ENCODE results near the gene MAN1A1. TPM values are rescaled to one million over a fixed set of nuclear protein-coding genes. Genes with fewer than 3 reads are reported as not detected.

Gene MAN1A1
- polyA plus RNA-seq, 3 donors = 11.0 to 20.4 (median 16.1) TPM

DNA sequence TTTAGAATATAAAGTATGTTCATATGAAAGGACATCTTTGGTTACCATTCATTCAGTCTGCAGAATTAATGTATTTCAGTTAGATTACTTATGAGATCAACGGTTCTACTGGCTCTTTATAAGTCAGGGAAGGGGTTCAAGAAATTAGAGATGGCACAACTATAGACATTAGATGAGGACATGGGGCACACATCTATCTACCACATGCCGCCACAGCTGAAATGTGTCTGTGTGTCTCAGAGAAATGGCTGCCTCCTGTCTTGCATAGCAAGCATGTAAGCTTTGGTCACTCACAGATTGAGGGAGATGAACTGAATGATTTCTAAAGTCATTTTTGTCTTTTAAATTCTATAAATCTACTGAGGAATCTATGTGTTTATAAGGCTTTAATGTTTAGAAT is 142.2 kb downstream of the MAN1A1 start:
- Histone ChIP-seq H3K9ac (ENCODE audit: insufficient read depth, low read length, poor library complexity, severe bottlenecking) (no peak overlapping the region), H3K4me2 (replicated peaks; ENCODE audit: extremely low read depth, low read length, poor library complexity, severe bottlenecking) (no peak overlapping the region), H3K4me1 (ENCODE audit: control insufficient read depth in 1 of 2, insufficient read depth in 2 of 2, low read length in 2 of 2) (peaks cover 0 to 3% of the 10 kb centered on the region in 2 donors), H4K20me1 (ENCODE audit: insufficient read depth, low read length) (no peaks in the 10 kb centered on the region), H3K9me3 (replicated peaks in 1 of 2; ENCODE audit: control insufficient read depth in 1 of 2, insufficient read depth in 1 of 2, low read length in 2 of 2) (no peaks in the 10 kb centered on the region), H2AFZ (ENCODE audit: insufficient read depth, low read depth, low read length, poor library complexity, severe bottlenecking) (no peak overlapping the region), H3K4me3 (replicated peaks in 1 of 3; ENCODE audit: low read depth in 2 of 3, low read length in 3 of 3) (no peak overlapping the region), H3K27ac (ENCODE audit: low read depth in 1 of 2, low read length in 2 of 2) (no peak overlapping the region), H3K79me2 (ENCODE audit: insufficient read depth, low read length) (no peaks in the 10 kb centered on the region), H3K27me3 (ENCODE audit: control insufficient read depth in 2 of 2, insufficient read depth in 2 of 2, low read length in 2 of 2) (no peaks in the 10 kb centered on the region), H3K36me3 (replicated peaks in 1 of 2; ENCODE audit: control insufficient read depth in 1 of 2, insufficient read depth in 2 of 2, low read length in 2 of 2) (peaks cover 9 to 22% of the 10 kb centered on the region in 2 donors)
- TF ChIP-seq, protein P1, sequence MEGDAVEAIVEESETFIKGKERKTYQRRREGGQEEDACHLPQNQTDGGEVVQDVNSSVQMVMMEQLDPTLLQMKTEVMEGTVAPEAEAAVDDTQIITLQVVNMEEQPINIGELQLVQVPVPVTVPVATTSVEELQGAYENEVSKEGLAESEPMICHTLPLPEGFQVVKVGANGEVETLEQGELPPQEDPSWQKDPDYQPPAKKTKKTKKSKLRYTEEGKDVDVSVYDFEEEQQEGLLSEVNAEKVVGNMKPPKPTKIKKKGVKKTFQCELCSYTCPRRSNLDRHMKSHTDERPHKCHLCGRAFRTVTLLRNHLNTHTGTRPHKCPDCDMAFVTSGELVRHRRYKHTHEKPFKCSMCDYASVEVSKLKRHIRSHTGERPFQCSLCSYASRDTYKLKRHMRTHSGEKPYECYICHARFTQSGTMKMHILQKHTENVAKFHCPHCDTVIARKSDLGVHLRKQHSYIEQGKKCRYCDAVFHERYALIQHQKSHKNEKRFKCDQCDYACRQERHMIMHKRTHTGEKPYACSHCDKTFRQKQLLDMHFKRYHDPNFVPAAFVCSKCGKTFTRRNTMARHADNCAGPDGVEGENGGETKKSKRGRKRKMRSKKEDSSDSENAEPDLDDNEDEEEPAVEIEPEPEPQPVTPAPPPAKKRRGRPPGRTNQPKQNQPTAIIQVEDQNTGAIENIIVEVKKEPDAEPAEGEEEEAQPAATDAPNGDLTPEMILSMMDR (IDR thresholded peaks at IDR 0.05) = no peak
- Mint-ChIP-seq H3K9me3 (no peaks in the 10 kb centered on the region), H3K27me3 (ENCODE audit: low read depth in 3 of 3) (no peaks in the 10 kb centered on the region), H3K4me3 (no peak overlapping the region), H3K4me1 (peaks cover 12% of the 10 kb centered on the region), H3K36me3 (peaks cover 14 to 18% of the 10 kb centered on the region in 2 donors), H3K27ac (no peak overlapping the region)
- WGBS (ENCODE audit: insufficient coverage) = no CpG with 5 or more reads among the region's 2 CpGs
- intact Hi-C loops (cut with micrococcal nuclease) = no loop called here
- no peak for DNase-seq

DNA sequence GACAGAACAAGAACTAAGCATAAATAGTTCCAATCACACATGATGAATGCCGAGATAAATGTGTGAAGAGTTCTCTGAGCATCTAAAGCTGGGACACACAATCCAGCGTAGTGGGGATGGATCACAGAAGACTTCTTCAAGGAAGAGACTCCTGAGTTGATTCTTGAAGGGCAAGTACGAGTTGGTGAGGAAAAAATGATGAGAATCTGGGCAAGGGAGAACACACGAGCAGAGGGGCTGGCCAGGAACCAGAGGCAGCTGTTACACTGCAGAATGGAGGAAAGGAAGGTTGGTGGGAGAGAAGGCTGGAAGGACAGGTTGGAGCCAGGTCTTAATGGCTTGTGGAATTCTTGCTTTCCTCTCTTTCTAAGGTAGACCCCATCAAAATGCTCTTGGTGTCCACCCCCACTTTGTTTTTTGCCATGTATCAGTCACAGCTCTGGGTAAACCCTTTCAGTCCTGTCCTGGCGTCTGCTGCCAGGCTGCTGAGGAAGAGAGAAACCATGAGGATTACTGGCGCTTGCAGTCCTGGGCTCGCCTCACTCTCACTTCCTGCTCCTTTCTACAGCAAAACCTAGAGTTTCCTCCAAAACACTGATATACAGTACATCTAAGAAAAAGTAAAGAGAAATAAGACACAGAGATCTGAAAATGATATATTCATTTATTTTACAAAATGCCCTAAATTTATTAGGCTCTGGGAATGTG is 143.5 kb downstream of the MAN1A1 start:
- intact Hi-C loops (cut with micrococcal nuclease) = no loop called here
- TF ChIP-seq, protein P1 (IDR thresholded peaks at IDR 0.05) = no peak
- Histone ChIP-seq H3K4me1 (ENCODE audit: control insufficient read depth in 1 of 2, insufficient read depth in 2 of 2, low read length in 2 of 2) (peaks cover 0 to 3% of the 10 kb centered on the region in 2 donors), H3K36me3 (replicated peaks in 1 of 2; ENCODE audit: control insufficient read depth in 1 of 2, insufficient read depth in 2 of 2, low read length in 2 of 2) (peaks cover 12 to 30% of the 10 kb centered on the region in 2 donors), H3K27ac (ENCODE audit: low read depth in 1 of 2, low read length in 2 of 2) (no peak overlapping the region), H3K4me2 (replicated peaks; ENCODE audit: extremely low read depth, low read length, poor library complexity, severe bottlenecking) (no peak overlapping the region), H3K4me3 (replicated peaks in 1 of 3; ENCODE audit: low read depth in 2 of 3, low read length in 3 of 3) (no peak overlapping the region), H3K9ac (ENCODE audit: insufficient read depth, low read length, poor library complexity, severe bottlenecking) (no peak overlapping the region), H3K27me3 (ENCODE audit: control insufficient read depth in 2 of 2, insufficient read depth in 2 of 2, low read length in 2 of 2) (no peaks in the 10 kb centered on the region), H4K20me1 (ENCODE audit: insufficient read depth, low read length) (no peaks in the 10 kb centered on the region), H3K79me2 (ENCODE audit: insufficient read depth, low read length) (no peaks in the 10 kb centered on the region), H2AFZ (ENCODE audit: insufficient read depth, low read depth, low read length, poor library complexity, severe bottlenecking) (no peak overlapping the region), H3K9me3 (replicated peaks in 1 of 2; ENCODE audit: control insufficient read depth in 1 of 2, insufficient read depth in 1 of 2, low read length in 2 of 2) (no peaks in the 10 kb centered on the region)
- H3K9me3 Mint-ChIP-seq = no peaks in the 10 kb centered on the region
- peaks cover 14 to 19% of the 10 kb centered on the region in 2 donors for H3K36me3 Mint-ChIP-seq
- 72% methylated on average over 4 of the region's 7 CpGs for WGBS (ENCODE audit: insufficient coverage)
- DNase-seq = peak in 2 of 3 donors; percentile 1 to 8
- H3K4me3 Mint-ChIP-seq = no peak overlapping the region
- no peaks in the 10 kb centered on the region for H3K27me3 Mint-ChIP-seq (ENCODE audit: low read depth in 3 of 3)
- H3K4me1 Mint-ChIP-seq = peaks cover 12% of the 10 kb centered on the region
- peak overlapping the region in 3 of 7 donors; percentile 42 to 65 (median 51) for H3K27ac Mint-ChIP-seq

Data from CD14-positive monocyte (primary cell).